ENCODE data around the gene PHGDH.

DNA sequence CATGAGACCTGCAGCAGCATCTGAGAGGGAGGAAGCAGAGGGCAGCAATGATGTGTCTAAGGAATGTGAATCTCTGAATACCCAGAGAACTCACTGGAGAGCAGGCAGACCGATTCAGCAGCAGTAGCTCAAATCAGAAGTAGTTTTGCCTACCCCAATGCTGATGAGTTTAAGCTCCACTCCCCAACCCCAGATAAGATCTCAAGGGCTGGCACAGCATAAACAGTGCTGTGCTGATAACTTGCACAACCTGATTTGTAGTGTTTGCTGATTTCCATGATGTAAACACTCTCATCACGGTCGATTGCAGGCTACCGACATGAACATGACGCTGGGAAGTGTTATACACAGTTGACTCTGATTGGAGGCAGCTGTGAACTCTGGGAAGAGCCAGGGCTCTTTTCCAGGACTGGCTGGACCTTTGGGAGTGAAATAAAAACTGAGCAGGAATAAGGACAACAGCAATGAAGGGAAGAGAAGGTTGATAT lies 68.2 kb downstream of the PHGDH start:
- TF ChIP-seq, protein P1, sequence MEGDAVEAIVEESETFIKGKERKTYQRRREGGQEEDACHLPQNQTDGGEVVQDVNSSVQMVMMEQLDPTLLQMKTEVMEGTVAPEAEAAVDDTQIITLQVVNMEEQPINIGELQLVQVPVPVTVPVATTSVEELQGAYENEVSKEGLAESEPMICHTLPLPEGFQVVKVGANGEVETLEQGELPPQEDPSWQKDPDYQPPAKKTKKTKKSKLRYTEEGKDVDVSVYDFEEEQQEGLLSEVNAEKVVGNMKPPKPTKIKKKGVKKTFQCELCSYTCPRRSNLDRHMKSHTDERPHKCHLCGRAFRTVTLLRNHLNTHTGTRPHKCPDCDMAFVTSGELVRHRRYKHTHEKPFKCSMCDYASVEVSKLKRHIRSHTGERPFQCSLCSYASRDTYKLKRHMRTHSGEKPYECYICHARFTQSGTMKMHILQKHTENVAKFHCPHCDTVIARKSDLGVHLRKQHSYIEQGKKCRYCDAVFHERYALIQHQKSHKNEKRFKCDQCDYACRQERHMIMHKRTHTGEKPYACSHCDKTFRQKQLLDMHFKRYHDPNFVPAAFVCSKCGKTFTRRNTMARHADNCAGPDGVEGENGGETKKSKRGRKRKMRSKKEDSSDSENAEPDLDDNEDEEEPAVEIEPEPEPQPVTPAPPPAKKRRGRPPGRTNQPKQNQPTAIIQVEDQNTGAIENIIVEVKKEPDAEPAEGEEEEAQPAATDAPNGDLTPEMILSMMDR (conservative IDR thresholded peaks at IDR 0.05) = no peak
- no peak for TF ChIP-seq ZFX (IDR thresholded peaks at IDR 0.05)

All from C4-2B (cell line).